Measurements from ENCODE around the gene PRDX6. TPM values are rescaled to one million over a fixed set of nuclear protein-coding genes. Genes with fewer than 3 reads are reported as not detected.

The PRDX6 gene
- total RNA-seq (2014; rRNA removed; shearing (Covaris generic)) = 259 and 265 TPM in 2 replicates

GRCh38 chr1:173477286-173478093 is at the start of gene PRDX6:
PRDX6 (plus strand) TSS chr1:173477335; CDS start chr1:173477398, 63 bp downstream.
- peak within 1 kb of the TSS; percentile 100 for H3K4me3 ChIP-seq
- H3K4me1 ChIP-seq = peaks cover 30% of the 10 kb centered on the region
- DNase-seq = peak in 1 of 2 experiments; percentile 83
- no peaks in the 10 kb centered on the region for H3K27me3 ChIP-seq
- H3K27ac ChIP-seq = peak within 1 kb of the TSS; percentile 98
- peaks cover 39% of the 10 kb centered on the region for H3K36me3 ChIP-seq
- H3K9me3 ChIP-seq (replicated peaks) = no peaks in the 10 kb centered on the region

GRCh38 chr1:173429471-173430402 is 47.4 kb upstream of the PRDX6 start:
- Histone ChIP-seq H3K9me3 (replicated peaks) (no peaks in the 10 kb centered on the region), H3K27me3 (no peaks in the 10 kb centered on the region), H3K4me3 (peak overlapping the region; percentile 44), H3K36me3 (no peaks in the 10 kb centered on the region), H3K27ac (peak overlapping the region; percentile 71), H3K4me1 (no peaks in the 10 kb centered on the region; the same call in 1 of the 2 replicates)
- peak; percentile 89 to 92 for DNase-seq

- Histone ChIP-seq H3K4me3 (no peak overlapping the region; the same call in 1 of the 2 replicates), H3K4me1 (no peaks in the 10 kb centered on the region; the same call in 1 of the 2 replicates), H3K9me3 (replicated peaks) (no peaks in the 10 kb centered on the region), H3K36me3 (no peaks in the 10 kb centered on the region), H3K27me3 (no peaks in the 10 kb centered on the region), H3K27ac (no peak overlapping the region; the same call in 1 of the 2 replicates)
- no peak for DNase-seq
Measured at GRCh38 chr1:173430677-173431303, 46.3 kb upstream of the PRDX6 start.

- Histone ChIP-seq H3K9me3 (replicated peaks) (no peaks in the 10 kb centered on the region), H3K27ac (no peak overlapping the region), H3K4me3 (no peak overlapping the region), H3K36me3 (no peaks in the 10 kb centered on the region), H3K4me1 (no peaks in the 10 kb centered on the region; the same call in 1 of the 2 replicates), H3K27me3 (no peaks in the 10 kb centered on the region)
- DNase-seq = peak; percentile 80 to 95
Measured at GRCh38 chr1:173431304-173432045, 45.7 kb upstream of the PRDX6 start.

- Histone ChIP-seq H3K27me3 (no peaks in the 10 kb centered on the region), H3K9me3 (replicated peaks) (no peaks in the 10 kb centered on the region), H3K4me1 (no peaks in the 10 kb centered on the region; the same call in 1 of the 2 replicates), H3K36me3 (no peaks in the 10 kb centered on the region), H3K4me3 (no peak overlapping the region), H3K27ac (no peak overlapping the region)
- no peak for DNase-seq
Measured at GRCh38 chr1:173432331-173432730, 44.8 kb upstream of the PRDX6 start.

- Histone ChIP-seq H3K9me3 (replicated peaks) (no peaks in the 10 kb centered on the region), H3K27ac (no peak overlapping the region), H3K4me1 (no peaks in the 10 kb centered on the region; the same call in 1 of the 2 replicates), H3K4me3 (no peak overlapping the region), H3K36me3 (no peaks in the 10 kb centered on the region), H3K27me3 (no peaks in the 10 kb centered on the region)
- DNase-seq = no peak
Measured at GRCh38 chr1:173433751-173434326, 43.3 kb upstream of the PRDX6 start.

GRCh38 chr1:173436841-173437428 is 40.2 kb upstream of the PRDX6 start:
- no peak for DNase-seq
- H3K4me1 ChIP-seq = no peaks in the 10 kb centered on the region

GRCh38 chr1:173438675-173439074 is 38.5 kb upstream of the PRDX6 start:
- DNase-seq = no peak
- no peak overlapping the region for H3K27ac ChIP-seq
- H3K36me3 ChIP-seq = no peaks in the 10 kb centered on the region
- H3K9me3 ChIP-seq (replicated peaks) = no peaks in the 10 kb centered on the region
- no peaks in the 10 kb centered on the region for H3K4me1 ChIP-seq
- no peak overlapping the region for H3K4me3 ChIP-seq
- H3K27me3 ChIP-seq = no peaks in the 10 kb centered on the region

More at GRCh38 chr1:173436841-173437428, 40.2 kb upstream of the PRDX6 start:
- H3K36me3 ChIP-seq = no peaks in the 10 kb centered on the region
- no peak overlapping the region for H3K4me3 ChIP-seq
- no peaks in the 10 kb centered on the region for H3K27me3 ChIP-seq
- no peak overlapping the region for H3K27ac ChIP-seq
- no peaks in the 10 kb centered on the region for H3K9me3 ChIP-seq (replicated peaks)

GRCh38 chr1:173440430-173440829 is 36.7 kb upstream of the PRDX6 start:
- no peak for DNase-seq

GRCh38 chr1:173444757-173445156 is 32.4 kb upstream of the PRDX6 start:
- peaks cover 8% of the 10 kb centered on the region for H3K4me1 ChIP-seq
- H3K36me3 ChIP-seq = no peaks in the 10 kb centered on the region
- no peak overlapping the region for H3K27ac ChIP-seq
- H3K9me3 ChIP-seq (replicated peaks) = no peaks in the 10 kb centered on the region; the same call in none of the 2 replicates
- DNase-seq = no peak
- no peaks in the 10 kb centered on the region for H3K27me3 ChIP-seq
- H3K4me3 ChIP-seq = no peak overlapping the region

More at GRCh38 chr1:173440430-173440829, 36.7 kb upstream of the PRDX6 start:
- Histone ChIP-seq H3K4me3 (no peak overlapping the region), H3K4me1 (no peaks in the 10 kb centered on the region), H3K9me3 (replicated peaks) (no peaks in the 10 kb centered on the region), H3K27me3 (no peaks in the 10 kb centered on the region), H3K36me3 (no peaks in the 10 kb centered on the region), H3K27ac (no peak overlapping the region)

GRCh38 chr1:173445164-173445563 is 32.0 kb upstream of the PRDX6 start:
- no peak overlapping the region for H3K27ac ChIP-seq
- no peaks in the 10 kb centered on the region for H3K27me3 ChIP-seq
- no peaks in the 10 kb centered on the region for H3K36me3 ChIP-seq
- peaks cover 11% of the 10 kb centered on the region for H3K4me1 ChIP-seq
- no peak for DNase-seq
- no peaks in the 10 kb centered on the region; the same call in none of the 2 replicates for H3K9me3 ChIP-seq (replicated peaks)
- H3K4me3 ChIP-seq = no peak overlapping the region

GRCh38 chr1:173445656-173446055 is 31.5 kb upstream of the PRDX6 start:
- no peaks in the 10 kb centered on the region; the same call in none of the 2 replicates for H3K9me3 ChIP-seq (replicated peaks)
- no peak for DNase-seq
- H3K36me3 ChIP-seq = no peaks in the 10 kb centered on the region
- H3K4me3 ChIP-seq = no peak overlapping the region
- no peak overlapping the region for H3K27ac ChIP-seq
- H3K4me1 ChIP-seq = peaks cover 11% of the 10 kb centered on the region
- no peaks in the 10 kb centered on the region for H3K27me3 ChIP-seq

- H3K9me3 ChIP-seq (replicated peaks) = no peaks in the 10 kb centered on the region; the same call in none of the 2 replicates
- no peak for DNase-seq
- no peak overlapping the region for H3K27ac ChIP-seq
- H3K4me1 ChIP-seq = peaks cover 11% of the 10 kb centered on the region
- H3K27me3 ChIP-seq = no peaks in the 10 kb centered on the region
- no peaks in the 10 kb centered on the region for H3K36me3 ChIP-seq
- no peak overlapping the region for H3K4me3 ChIP-seq
Measured at GRCh38 chr1:173447224-173447623, 29.9 kb upstream of the PRDX6 start.

Measured in SJCRH30 (cell line).